HepG2 (cell line): ENCODE data around the gene PPP1R9A. TPM values are rescaled to one million over a fixed set of nuclear protein-coding genes. Genes with fewer than 3 reads are reported as not detected.

ENCODE experiments used
- ATAC-seq: fragments of 200-7000 bp; cut with Tn5 transposase; 3 replicates; pipeline ENCODE4 v1.9.1; 2020; ENCODE audit warnings: mild to moderate bottlenecking, moderate library complexity
- BruUV-seq: library from RNA; stranded (reverse); fragments of 400-500 nt; replicated peaks from 2 replicates; lab custom pipeline; 2021; lab: Mats Ljungman, UMichigan
- CTCF ChIA-PET: fragments of 300-600 bp; formaldehyde crosslinking; extraction: SDS; loops from one replicate; lab custom pipeline; 2021; ENCODE audit warnings: low total read pairs, inconsistent platforms, low intra/inter-chr PET ratio; lab: Yijun Ruan, JAX
- POLR2A ChIA-PET: fragments of 350-600 bp; sonication (Branson Sonifier 250); formaldehyde crosslinking; loops from one replicate; lab custom pipeline; 2020; ENCODE audit warnings: antibody characterized with exemption, inconsistent platforms; lab: Yijun Ruan, JAX
- DNase-seq: peaks from one replicate; pipeline ENCODE4 v3.0.0-alpha.2; 2015; ENCODE audit warnings: low spot score
- FAIRE-seq: peaks from 3 replicates; lab custom pipeline; 2011; peaks lifted over from hg19 to GRCh38; lab: Jason Lieb, UNC
- H2AFZ ChIP-seq: one replicate; pipeline ENCODE4 v1.6.1; 2011; ENCODE audit warnings: low read length, inconsistent platforms
- H3K27ac ChIP-seq: fragments of 300-600 bp; 3 replicates; pipeline ENCODE4 v1.8.0; 2011; ENCODE audit warnings: mixed run types, mild to moderate bottlenecking, mixed read lengths, low read length, inconsistent platforms; ENCODE audit not compliant: insufficient read depth; ENCODE audit errors: extremely low read length
- H3K27me3 ChIP-seq, 2 experiments: fragments of 200-600 bp in 1 of 2; 2 replicates in 1 of 2; 3 replicates in 1 of 2; pipeline versions ENCODE4 v1.6.0 to v1.8.0; 2011; ENCODE audit warnings: low read length in 2 of 2, mild to moderate bottlenecking in 2 of 2, moderate library complexity in 2 of 2, inconsistent platforms in 1 of 2; ENCODE audit not compliant: insufficient read depth in 2 of 2, control insufficient read depth in 1 of 2
- H3K36me3 ChIP-seq, 2 experiments: fragments of 200-600 bp in 1 of 2; replicated peaks in 1 of 2; 2 replicates in 1 of 2; 3 replicates in 1 of 2; pipeline versions ENCODE4 v1.5.1 to v1.8.0; 2011; ENCODE audit warnings: low read length in 2 of 2, inconsistent platforms in 1 of 2; ENCODE audit not compliant: insufficient read depth in 2 of 2, control insufficient read depth in 1 of 2
- H3K4me1 ChIP-seq: 2 replicates; pipeline ENCODE4 v1.5.1; 2012; ENCODE audit warnings: low read length, inconsistent platforms; ENCODE audit not compliant: insufficient read depth
- H3K4me2 ChIP-seq: 2 replicates; pipeline ENCODE4 v1.6.0; 2011; ENCODE audit warnings: low read depth, low read length, inconsistent platforms
- H3K4me3 ChIP-seq, 3 experiments: fragments of 200-600 bp in 1 of 3; sonication (generic), shearing (Covaris generic) in 1 of 3; replicated peaks in 1 of 3; 2 replicates each; pipeline ENCODE4 v1.5.1; 2011 to 2016; ENCODE audit warnings: low read length in 3 of 3, inconsistent platforms in 2 of 3, low read depth in 2 of 3, mild to moderate bottlenecking in 2 of 3, control low read depth in 1 of 3, mixed read lengths in 1 of 3; ENCODE audit not compliant: insufficient read depth in 1 of 3
- H3K79me2 ChIP-seq: one replicate; pipeline ENCODE4 v1.6.1; 2011; ENCODE audit warnings: low read length, inconsistent platforms; ENCODE audit not compliant: insufficient read depth
- H3K9ac ChIP-seq: 2 replicates; pipeline ENCODE4 v1.6.0; 2011; ENCODE audit warnings: mild to moderate bottlenecking, low read depth, low read length, inconsistent platforms; ENCODE audit not compliant: insufficient read depth
- H3K9me3 ChIP-seq: 2 replicates; pipeline ENCODE4 v1.5.1; 2012; ENCODE audit warnings: mild to moderate bottlenecking, low read length
- H4K20me1 ChIP-seq: 2 replicates; pipeline ENCODE4 v1.6.0; 2011; ENCODE audit warnings: inconsistent platforms, mild to moderate bottlenecking, low read length, moderate library complexity; ENCODE audit not compliant: insufficient read depth
- ARID2 ChIP-seq: sonication (generic); formaldehyde crosslinking; IDR thresholded peaks from 2 replicates; pipeline ENCODE4 v1.8.1; 2022; ENCODE audit warnings: mild to moderate bottlenecking, missing genetic modification reagents, borderline replicate concordance
- BCL3 ChIP-seq: sonication (generic); formaldehyde crosslinking; IDR thresholded peaks from 2 replicates; pipeline ENCODE4 v1.5.1; 2020; ENCODE audit warnings: mild to moderate bottlenecking, missing genetic modification reagents, moderate library complexity
- GTF2F1 ChIP-seq: fragments of 150-350 bp; IDR thresholded peaks from 2 replicates; pipeline ENCODE4 v1.6.1; 2014; ENCODE audit warnings: low read length
- IRF9 ChIP-seq: sonication (generic); formaldehyde crosslinking; IDR thresholded peaks from 2 replicates; pipeline ENCODE4 v1.8.0; 2022; ENCODE audit warnings: missing genetic modification reagents, mild to moderate bottlenecking, borderline replicate concordance
- NBN ChIP-seq: fragments of 450-650 bp; conservative IDR thresholded peaks from 2 replicates; pipeline ENCODE4 v1.6.1; 2017
- RBM22 ChIP-seq: fragments of 200-400 bp; formaldehyde crosslinking; optimal IDR thresholded peaks from 2 replicates; pipeline ENCODE3; 2017; ENCODE audit warnings: mild to moderate bottlenecking, low read length, moderate library complexity
- ZBTB2 ChIP-seq: sonication (generic); formaldehyde crosslinking; IDR thresholded peaks from 2 replicates; pipeline ENCODE4 v1.8.0; 2022; ENCODE audit warnings: low read depth, missing genetic modification reagents
- ZGPAT ChIP-seq: IDR thresholded peaks from 2 replicates; pipeline ENCODE4 v1.6.1; 2016; ENCODE audit warnings: mild to moderate bottlenecking
- ZNF652 ChIP-seq: IDR thresholded peaks from 2 replicates; pipeline ENCODE4 v1.6.1; 2016; ENCODE audit warnings: low read depth, borderline replicate concordance
- ZNF777 ChIP-seq: sonication (generic); formaldehyde crosslinking; IDR thresholded peaks from 2 replicates; pipeline ENCODE4 v1.4.0; 2020; ENCODE audit warnings: missing genetic modification reagents
- ZNF816 ChIP-seq: sonication (generic); formaldehyde crosslinking; IDR thresholded peaks from 2 replicates; pipeline ENCODE4 v1.8.0; 2022; ENCODE audit warnings: missing genetic modification reagents, mild to moderate bottlenecking, borderline replicate concordance
- WGBS: methylation state at CpG from one replicate; pipeline ENCODE4 v1.1.6; 2017; ENCODE audit warnings: low lambda C conversion rate; 5-methylcytosine and 5-hydroxymethylcytosine counted together
- in situ Hi-C: cut with HindIII; loops from 2 replicates; pipeline ENCODE4 v1.10.0; 2017; ENCODE audit warnings: low pct_unique_long_range_greater_than_20kb; ENCODE audit not compliant: extremely low pct_ligation_motif_present
- intact Hi-C: fragments of 100-400 bp; cut with micrococcal nuclease; formaldehyde crosslinking; loops from one replicate; pipeline ENCODE4 v1.10.0; 2022; ENCODE audit not compliant: unreplicated experiment
- polyA plus RNA-seq, 8 experiments: library from polyadenylated mRNA; depleted of rRNA in 3 of 8; stranded (reverse) in 7 of 8; unstranded in 1 of 8; fragments of >200 nt; fragmentation: Illumina TruSeq in 4 of 8; extraction: Trizol in 4 of 8; gene quantifications; 2 replicates each; pipeline versions ENCODE4 v1.2.1 to v1.2.3, GENCODE V29; 2011 to 2016; ENCODE audit warnings: low read depth in 4 of 8, missing spikeins in 1 of 8, mixed read lengths in 1 of 8; ENCODE audit not compliant: insufficient read depth in 1 of 8
- total RNA-seq, 5 experiments: library from RNA; depleted of rRNA; stranded (reverse); fragments of >200 nt; fragmentation: Illumina TruSeq; extraction: Trizol; gene quantifications; 2 replicates each; pipeline ENCODE4 v1.2.3, GENCODE V29; 2016; ENCODE audit warnings: low read depth in 1 of 5

Gene PPP1R9A
- total and polyA plus RNA-seq, 2 of the 13 experiments (the other 11 are each of a cell fraction or from before 2014, with no cell fraction given): 11.4 to 31.9 TPM

- Histone ChIP-seq H4K20me1 (no peaks in the 10 kb centered on the region), H3K9ac (no peak overlapping the region), H3K27ac (no peak overlapping the region), H3K4me3 (no peak overlapping the region), H3K4me1 (no peaks in the 10 kb centered on the region), H3K79me2 (no peaks in the 10 kb centered on the region), H3K4me2 (no peak overlapping the region), H3K27me3 (peaks cover 0 to 32% of the 10 kb centered on the region in 2 experiments; a peak in 2 of 5 replicates), H2AFZ (no peak overlapping the region), H3K36me3 (no peaks in the 10 kb centered on the region), H3K9me3 (peaks cover 1% of the 10 kb centered on the region; the same call in 1 of the 2 replicates)
- FAIRE-seq: no peak
- no peak for DNase-seq
- ChIA-PET CTCF (no interaction called here), POLR2A (no interaction called here)
- TF ChIP-seq ARID2 (CRISPR knock-in tag) (no peak), ZNF777 (CRISPR knock-in tag) (no peak), RBM22 (no peak), GTF2F1 (no peak), ZNF652 (CRISPR knock-in tag) (no peak), NBN (no peak), ZBTB2 (CRISPR knock-in tag) (no peak), ZGPAT (CRISPR knock-in tag) (no peak), ZNF816 (CRISPR knock-in tag) (no peak), IRF9 (CRISPR knock-in tag) (no peak), BCL3 (no peak)
- ATAC-seq: no peak
- 10% methylated on average over 1 of the region's 1 CpG for WGBS
- no TSS peak for BruUV-seq
- in situ Hi-C loops: no loop called here
- intact Hi-C loops: no loop called here
Measured at GRCh38 chr7:94883616-94884015, 23.8 kb upstream of the PPP1R9A start.
